Gastrocnemius medialis (tissue), 4 donors: Measurements from ENCODE around the gene TMEM139. TPM values are rescaled to one million over a fixed set of nuclear protein-coding genes. Genes with fewer than 3 reads are reported as not detected.

Experiments
- ATAC-seq, 2 donors: fragments of 150-250 bp; one replicate each; pipeline ENCODE4 v1.9.1; 2016
- DNase-seq, 2 donors: peaks; one replicate each; pipeline ENCODE4 v3.0.0-alpha.2; 2019
- H3K27ac ChIP-seq, 4 donors: fragments of 200-600 bp; sonication (generic); 1 replicate in 1 of 4; 2 replicates in 3 of 4; pipeline ENCODE4 v1.5.1; 2016 to 2018; ENCODE audit warnings: mild to moderate bottlenecking in 2 of 4, moderate library complexity in 1 of 4
- H3K27me3 ChIP-seq, 3 donors: fragments of 200-600 bp; sonication (generic) in 2 of 3; 1 replicate in 1 of 3; 2 replicates in 2 of 3; pipeline versions ENCODE4 v1.5.1 to v1.6.0; 2016 to 2019; ENCODE audit warnings: mild to moderate bottlenecking in 1 of 3, moderate library complexity in 1 of 3
- H3K36me3 ChIP-seq, 2 donors: fragments of 200-600 bp; sonication (generic) in 1 of 2; one replicate each; pipeline ENCODE4 v1.5.1; 2017 to 2018
- H3K4me1 ChIP-seq, 2 donors: fragments of 200-600 bp; sonication (generic) in 1 of 2; one replicate each; pipeline ENCODE4 v1.5.1; 2016 to 2017; ENCODE audit warnings: mild to moderate bottlenecking in 2 of 2
- H3K4me3 ChIP-seq, 4 donors: fragments of 200-600 bp; sonication (generic) in 3 of 4; 1 replicate in 1 of 4; 2 replicates in 3 of 4; pipeline ENCODE4 v1.5.1; 2016 to 2019; ENCODE audit warnings: mild to moderate bottlenecking in 2 of 4
- H3K9me3 ChIP-seq, 3 donors: fragments of 200-600 bp; sonication (generic) in 2 of 3; 1 replicate in 1 of 3; 2 replicates in 2 of 3; pipeline ENCODE4 v1.5.1; 2016 to 2019
- POLR2A ChIP-seq, 2 donors: fragments of 450-650 bp; IDR thresholded peaks; one replicate each; pipeline ENCODE4 v1.6.1; 2017; ENCODE audit warnings: antibody characterized with exemption in 2 of 2, mild to moderate bottlenecking in 2 of 2, moderate library complexity in 2 of 2
- in situ Hi-C, 4 donors: fragments of 200-750 bp; cut with MboI; loops; one replicate each; pipeline versions ENCODE4 v1.15.0 to v1.8.0; 2017; ENCODE audit warnings: low sequenced_read_pairs in 4 of 4
- intact Hi-C: fragments of 100-400 bp; cut with DNase I; formaldehyde crosslinking; loops from one replicate; pipeline ENCODE4 v1.15.1; 2023; ENCODE audit warnings: low total_unique reads
- total RNA-seq, 4 donors: library from RNA; depleted of rRNA; stranded (reverse); fragments of >200 nt; gene quantifications; one replicate each; pipeline versions ENCODE4 v1.1.0 to v1.2.3, GENCODE V29; 2016
- TF ChIP-seq, protein P1 (sequence below), 5 experiments: fragments of 450-650 bp in 3 of 5; fragments of 200-600 bp in 2 of 5; sonication (generic) in 2 of 5; IDR thresholded peaks in 4 of 5; conservative IDR thresholded peaks in 1 of 5; 1 replicate in 4 of 5; 2 replicates in 1 of 5; pipeline ENCODE4 v1.5.1; 2016 to 2019; ENCODE audit warnings: antibody characterized with exemption in 5 of 5, mild to moderate bottlenecking in 3 of 5, moderate library complexity in 3 of 5

TMEM139 gene
- total RNA-seq, 4 donors from 2014 or later, result not detected

DNA sequence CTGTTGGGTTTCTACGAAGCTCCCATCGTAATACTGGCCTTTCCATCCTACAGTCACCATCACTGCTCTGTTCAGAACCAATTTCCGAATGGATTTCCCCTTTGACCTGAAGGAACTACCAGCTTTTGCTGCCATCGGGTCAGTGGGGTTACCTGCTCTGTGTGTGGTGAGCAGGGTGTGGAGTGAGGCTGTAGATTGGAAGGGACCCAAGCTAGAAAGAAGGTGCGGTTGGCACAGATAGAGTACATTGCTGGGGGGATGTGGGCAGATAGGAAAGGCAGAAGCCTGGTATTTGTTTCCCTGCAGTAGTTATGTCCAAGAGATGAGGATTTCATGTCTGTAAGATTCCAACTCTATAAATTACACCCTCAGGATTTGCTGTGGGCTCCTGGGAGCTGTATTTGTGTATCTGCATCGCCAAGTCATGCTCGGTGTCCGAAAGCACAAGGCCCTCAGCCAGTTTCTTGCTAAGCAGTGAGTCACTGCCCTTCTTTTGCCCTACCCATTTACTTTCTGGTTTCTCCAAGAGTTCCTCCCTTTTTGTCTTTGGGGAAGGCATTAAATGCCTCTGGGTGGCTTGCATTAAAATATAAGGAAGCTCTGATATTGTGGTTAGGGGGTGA lies 46.5 kb downstream of the TMEM139 start:
- TF ChIP-seq, protein P1, sequence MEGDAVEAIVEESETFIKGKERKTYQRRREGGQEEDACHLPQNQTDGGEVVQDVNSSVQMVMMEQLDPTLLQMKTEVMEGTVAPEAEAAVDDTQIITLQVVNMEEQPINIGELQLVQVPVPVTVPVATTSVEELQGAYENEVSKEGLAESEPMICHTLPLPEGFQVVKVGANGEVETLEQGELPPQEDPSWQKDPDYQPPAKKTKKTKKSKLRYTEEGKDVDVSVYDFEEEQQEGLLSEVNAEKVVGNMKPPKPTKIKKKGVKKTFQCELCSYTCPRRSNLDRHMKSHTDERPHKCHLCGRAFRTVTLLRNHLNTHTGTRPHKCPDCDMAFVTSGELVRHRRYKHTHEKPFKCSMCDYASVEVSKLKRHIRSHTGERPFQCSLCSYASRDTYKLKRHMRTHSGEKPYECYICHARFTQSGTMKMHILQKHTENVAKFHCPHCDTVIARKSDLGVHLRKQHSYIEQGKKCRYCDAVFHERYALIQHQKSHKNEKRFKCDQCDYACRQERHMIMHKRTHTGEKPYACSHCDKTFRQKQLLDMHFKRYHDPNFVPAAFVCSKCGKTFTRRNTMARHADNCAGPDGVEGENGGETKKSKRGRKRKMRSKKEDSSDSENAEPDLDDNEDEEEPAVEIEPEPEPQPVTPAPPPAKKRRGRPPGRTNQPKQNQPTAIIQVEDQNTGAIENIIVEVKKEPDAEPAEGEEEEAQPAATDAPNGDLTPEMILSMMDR (IDR thresholded peaks at IDR 0.05 in 4 of 5, conservative IDR thresholded peaks at IDR 0.05 in 1 of 5), result no peak
- TF ChIP-seq POLR2A (IDR thresholded peaks at IDR 0.05), result no peak
- in situ Hi-C loops (no loop called here), intact Hi-C loops (loop anchor here (1.0 to 5.0 kb wide), 2 partner anchors 12 to 51 kb away; partner anchors contain the start of gene ZYX)
- no peak overlapping the region for H3K4me3 ChIP-seq
- peak; percentile 76 to 82 for DNase-seq
- H3K4me1 ChIP-seq, result peaks cover 3 to 31% of the 10 kb centered on the region in 2 donors
- no peaks in the 10 kb centered on the region for H3K9me3 ChIP-seq
- H3K27ac ChIP-seq, result peak overlapping the region; percentile 78 to 88 (median 86)
- H3K27me3 ChIP-seq, result no peaks in the 10 kb centered on the region
- no peaks in the 10 kb centered on the region for H3K36me3 ChIP-seq
- peak; percentile 95 to 99 for ATAC-seq

DNA sequence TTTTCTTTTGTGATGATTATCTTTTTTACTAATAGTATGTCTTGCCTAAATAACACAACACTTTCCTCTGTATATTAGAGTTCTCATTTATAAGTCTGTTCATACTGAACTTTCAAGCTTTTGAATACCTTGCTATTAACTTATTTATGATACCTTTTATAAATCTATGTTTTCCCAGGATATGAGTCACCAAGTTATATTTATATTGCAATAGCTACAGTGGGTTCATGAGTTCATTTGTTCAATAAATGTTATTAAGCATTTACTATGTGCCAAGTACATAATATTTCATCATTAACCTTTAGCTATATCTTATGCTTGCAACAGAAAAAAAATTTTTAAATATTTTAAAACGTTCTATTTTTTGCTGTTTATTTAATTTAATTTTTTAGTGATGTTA lies 49.5 kb downstream of the TMEM139 start:
- intact Hi-C loops (loop anchor here (5.0 kb wide), 1 partner anchor 48 kb away; the partner anchor contains the start of gene ZYX), in situ Hi-C loops (no loop called here)
- DNase-seq, result no peak
- H3K27ac ChIP-seq, result peak overlapping the region; percentile 78 to 88 (median 86)
- no peaks in the 10 kb centered on the region for H3K9me3 ChIP-seq
- H3K4me1 ChIP-seq, result peaks cover 3 to 31% of the 10 kb centered on the region in 2 donors
- no peak overlapping the region for H3K4me3 ChIP-seq
- peaks cover 0 to 8% of the 10 kb centered on the region in 2 donors for H3K36me3 ChIP-seq
- TF ChIP-seq, protein P1 (IDR thresholded peaks at IDR 0.05 in 4 of 5, conservative IDR thresholded peaks at IDR 0.05 in 1 of 5), result no peak
- no peak for TF ChIP-seq POLR2A (IDR thresholded peaks at IDR 0.05)
- H3K27me3 ChIP-seq, result no peaks in the 10 kb centered on the region
- ATAC-seq, result no peak

DNA sequence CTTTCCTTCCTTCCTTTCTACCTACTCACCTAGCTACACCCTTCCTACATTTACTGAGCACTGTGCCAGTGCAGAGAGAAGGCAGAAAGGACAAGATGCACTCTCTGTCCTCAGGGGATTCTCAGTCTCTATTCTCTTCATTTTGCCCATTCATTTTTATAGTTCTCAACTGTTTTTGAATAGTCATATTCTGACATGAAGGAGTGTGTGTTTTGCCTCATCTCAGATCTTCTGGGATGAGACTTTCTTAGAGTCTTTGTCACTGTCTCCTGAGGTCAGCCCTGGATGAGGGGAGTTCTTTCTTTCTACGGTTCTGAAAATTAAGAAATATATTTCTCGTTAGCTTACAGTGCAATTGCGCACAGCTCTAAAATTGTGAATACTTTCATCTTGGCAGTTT lies 52.5 kb downstream of the TMEM139 start:
- H3K27me3 ChIP-seq, result no peaks in the 10 kb centered on the region
- in situ Hi-C loops, result no loop called here
- no peak overlapping the region for H3K27ac ChIP-seq
- H3K4me3 ChIP-seq, result no peak overlapping the region
- ATAC-seq (no peak), DNase-seq (no peak)
- peaks cover 0 to 20% of the 10 kb centered on the region in 2 donors for H3K36me3 ChIP-seq
- TF ChIP-seq POLR2A (IDR thresholded peaks at IDR 0.05), result no peak
- TF ChIP-seq, protein P1 (IDR thresholded peaks at IDR 0.05 in 4 of 5, conservative IDR thresholded peaks at IDR 0.05 in 1 of 5), result no peak
- H3K4me1 ChIP-seq, result peaks cover 0 to 10% of the 10 kb centered on the region in 2 donors
- intact Hi-C loops, result no loop called here
- H3K9me3 ChIP-seq, result no peaks in the 10 kb centered on the region

Other genes with a start within 250 kb of the TMEM139 start
- not detected for gene OR6V1, start 232.6 kb upstream of the TMEM139 start, total RNA-seq
- not detected for gene PIP, start 152.9 kb upstream of the TMEM139 start, total RNA-seq
- gene TAS2R39, start 101.5 kb upstream of the TMEM139 start, total RNA-seq, result not detected
- gene TAS2R40, start 62.9 kb upstream of the TMEM139 start, total RNA-seq, result not detected
- gene GSTK1, start 21.5 kb upstream of the TMEM139 start, total RNA-seq, result 100 to 1,000 TPM in 1 of 4 donors, 10 to 100 TPM in 3; 59.5 to 114 (median 85.0) TPM
- gene CASP2, start 3.4 kb downstream of the TMEM139 start, total RNA-seq, result 10 to 100 TPM in 1 of 4 donors, 1 to 10 TPM in 3; 3.1 to 13.9 (median 4.1) TPM
- gene CLCN1, start 31.2 kb downstream of the TMEM139 start, total RNA-seq, result 1 to 10 TPM in 3 of 4 donors, under 1 TPM in 1; 0.92 to 2.9 (median 1.7) TPM
- gene FAM131B, start 77.8 kb downstream of the TMEM139 start, total RNA-seq, result 1 to 10 TPM in 1 of 4 donors, under 1 TPM in 2, not detected in 1; 0.33 to 1.2 (median 0.38) TPM
- gene ZYX, start 96.4 kb downstream of the TMEM139 start, total RNA-seq, result 10 to 100 TPM; 27.1 to 81.8 (median 43.2) TPM
- not detected for gene EPHA1, start 123.9 kb downstream of the TMEM139 start, total RNA-seq
- not detected for gene TAS2R60, start 158.5 kb downstream of the TMEM139 start, total RNA-seq
- not detected for gene TAS2R41, start 192.9 kb downstream of the TMEM139 start, total RNA-seq